Head of caudate nucleus (tissue), 42 donors: ENCODE measurements around the gene PLIN4.

Experiments
- DNase-seq, 42 donors: peaks; one replicate each; pipeline versions ENCODE4 v3.0.0 to v3.0.0-alpha.2; 2020 to 2021; ENCODE audit warnings: mixed read lengths in 7 of 42
- intact Hi-C: fragments of 100-400 bp; cut with DNase I; formaldehyde crosslinking; loops from one replicate; pipeline ENCODE4 v1.15.0; 2022

The PLIN4 gene

DNA sequence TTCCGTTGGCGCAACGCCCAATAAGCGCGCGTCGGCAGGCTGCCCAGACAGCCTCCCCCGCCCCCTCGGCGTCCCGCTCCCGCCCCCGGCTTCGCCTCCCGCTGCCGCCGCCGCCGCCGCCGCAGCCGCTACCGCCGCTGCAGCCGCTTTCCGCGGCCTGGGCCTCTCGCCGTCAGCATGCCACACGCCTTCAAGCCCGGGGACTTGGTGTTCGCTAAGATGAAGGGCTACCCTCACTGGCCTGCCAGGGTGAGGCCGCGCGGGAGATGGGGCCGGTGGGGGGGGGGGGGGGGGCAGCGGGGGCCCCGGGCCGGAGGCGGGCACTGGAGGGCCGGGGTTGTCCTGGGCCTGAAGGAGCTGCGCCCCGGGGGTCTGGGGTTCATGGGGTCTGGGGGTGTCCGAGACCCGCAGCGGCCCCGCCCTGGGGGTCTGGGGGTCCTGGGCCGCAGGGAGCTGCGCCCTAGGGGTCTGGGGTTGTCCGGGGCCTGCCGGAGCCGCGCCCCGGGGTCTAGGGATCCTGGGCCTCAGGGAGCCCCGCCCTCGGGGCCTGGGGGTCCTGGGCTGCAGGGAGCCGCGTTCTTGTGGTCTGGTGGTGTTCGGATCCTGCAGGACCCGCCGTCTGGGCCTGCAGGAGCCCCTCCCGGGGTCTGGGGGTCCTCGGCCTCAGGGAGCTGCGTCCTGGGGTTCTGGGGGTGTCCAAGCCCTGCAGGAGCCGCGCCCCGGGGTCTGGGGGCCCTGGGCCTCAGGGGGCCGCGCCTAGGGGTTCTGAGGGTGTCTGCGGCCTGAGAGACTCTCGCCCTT is 45.9 kb downstream of the PLIN4 start, which contains the start of gene HDGFL2:
Gene HDGFL2, plus strand, starts transcription at position 124 of the 801 bp plus-strand sequence. Its CDS starts 54 bp downstream, at position 178.
- intact Hi-C loops: no loop called here
- DNase-seq: peak in 1 of 42 donors; percentile 98

DNA sequence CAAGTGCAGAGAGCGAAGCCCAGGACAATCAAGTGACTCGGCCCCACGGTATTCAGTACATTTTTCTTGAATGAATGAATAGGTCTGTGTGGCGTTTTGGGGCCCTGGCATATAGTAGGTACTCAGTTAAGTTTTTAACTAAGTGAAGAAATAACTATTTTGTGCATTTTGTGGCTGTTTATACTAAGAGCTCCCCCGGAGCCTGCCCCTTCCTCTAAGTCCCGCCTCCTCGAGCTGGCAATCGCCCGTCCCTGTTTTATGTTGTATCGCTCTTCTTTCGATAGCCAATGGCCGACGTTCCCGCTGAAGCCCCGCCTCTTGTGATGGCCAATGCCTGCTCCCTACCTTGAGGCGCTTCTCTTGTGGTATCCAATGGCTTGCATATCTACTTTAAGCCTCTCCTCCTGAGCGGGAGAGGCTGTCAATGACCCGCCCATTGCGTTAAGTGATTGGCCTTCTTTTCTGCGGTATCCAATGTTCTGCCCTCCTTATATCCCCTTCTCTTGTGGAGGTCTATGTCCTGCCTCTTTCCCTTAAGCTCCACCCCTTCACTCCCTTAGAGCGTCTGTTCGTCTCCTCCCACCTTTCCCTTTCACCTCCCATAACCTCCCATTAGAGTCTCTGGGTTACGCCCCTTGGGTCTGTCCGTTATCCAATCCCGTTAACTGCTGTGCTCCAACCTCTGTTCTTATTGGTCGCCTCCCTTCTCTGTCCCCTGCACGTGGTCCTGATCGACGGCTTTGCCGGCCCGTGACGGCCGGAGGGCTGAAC is 46.7 kb downstream of the PLIN4 start:
- intact Hi-C loops: no loop called here
- peak; percentile 92 to 100 (median 98) for DNase-seq

DNA sequence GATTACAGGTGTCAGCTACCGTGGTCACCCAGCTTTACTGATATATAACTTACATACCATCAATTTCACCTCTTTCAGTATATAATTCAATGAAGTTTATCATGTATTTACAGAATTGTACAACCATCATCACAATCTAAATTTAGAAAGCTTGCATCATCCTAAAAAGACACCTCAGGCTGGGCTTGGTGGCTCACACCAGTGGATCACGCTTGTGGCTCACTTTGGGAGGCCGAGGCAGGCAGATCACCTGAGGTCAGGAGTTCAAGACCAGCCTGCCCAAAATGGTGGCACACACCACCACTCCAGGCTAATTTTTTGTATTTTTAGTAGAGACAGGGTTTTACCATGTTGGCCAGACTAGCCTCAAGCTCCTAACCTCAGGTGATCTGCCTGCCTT is 50.5 kb downstream of the PLIN4 start:
- no peak for DNase-seq
- intact Hi-C loops: no loop called here

DNA sequence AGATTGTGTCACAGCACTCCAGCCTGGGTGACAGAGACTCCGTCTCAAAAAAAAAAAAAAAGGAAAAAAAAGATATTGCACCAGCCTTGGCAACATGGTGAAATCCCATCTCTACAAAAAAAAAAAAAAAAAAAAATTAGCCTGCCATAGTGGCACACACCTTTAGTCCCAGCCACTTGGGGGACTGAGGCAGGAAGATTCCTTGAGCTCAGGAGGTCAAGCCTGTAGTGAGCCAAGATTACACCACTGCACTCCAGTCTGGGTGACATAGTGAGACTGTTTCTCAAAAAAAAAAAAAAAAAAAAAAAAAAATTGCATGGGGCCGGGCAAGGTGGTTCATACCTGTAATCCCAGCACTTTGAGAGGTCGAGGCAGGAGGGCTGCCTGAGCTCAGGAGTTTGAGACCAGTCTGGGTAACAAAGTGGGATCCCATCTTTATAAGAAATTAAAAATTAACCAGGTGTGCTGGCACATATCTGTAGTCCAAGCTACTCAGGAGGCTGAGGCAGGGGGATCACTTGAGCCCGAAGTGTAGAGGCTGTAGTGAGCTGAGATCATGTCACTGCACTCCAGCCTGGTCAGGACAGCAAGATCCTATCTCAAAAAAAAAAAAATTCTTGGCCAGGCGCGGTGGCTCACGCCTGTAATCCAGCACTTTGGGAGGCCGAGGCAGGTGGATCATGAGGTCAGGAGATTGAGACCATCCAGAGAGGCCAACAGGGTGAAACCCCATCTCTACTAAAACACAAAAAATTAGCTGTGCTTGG is 53.3 kb downstream of the PLIN4 start:
- intact Hi-C loops: no loop called here
- DNase-seq: no peak

DNA sequence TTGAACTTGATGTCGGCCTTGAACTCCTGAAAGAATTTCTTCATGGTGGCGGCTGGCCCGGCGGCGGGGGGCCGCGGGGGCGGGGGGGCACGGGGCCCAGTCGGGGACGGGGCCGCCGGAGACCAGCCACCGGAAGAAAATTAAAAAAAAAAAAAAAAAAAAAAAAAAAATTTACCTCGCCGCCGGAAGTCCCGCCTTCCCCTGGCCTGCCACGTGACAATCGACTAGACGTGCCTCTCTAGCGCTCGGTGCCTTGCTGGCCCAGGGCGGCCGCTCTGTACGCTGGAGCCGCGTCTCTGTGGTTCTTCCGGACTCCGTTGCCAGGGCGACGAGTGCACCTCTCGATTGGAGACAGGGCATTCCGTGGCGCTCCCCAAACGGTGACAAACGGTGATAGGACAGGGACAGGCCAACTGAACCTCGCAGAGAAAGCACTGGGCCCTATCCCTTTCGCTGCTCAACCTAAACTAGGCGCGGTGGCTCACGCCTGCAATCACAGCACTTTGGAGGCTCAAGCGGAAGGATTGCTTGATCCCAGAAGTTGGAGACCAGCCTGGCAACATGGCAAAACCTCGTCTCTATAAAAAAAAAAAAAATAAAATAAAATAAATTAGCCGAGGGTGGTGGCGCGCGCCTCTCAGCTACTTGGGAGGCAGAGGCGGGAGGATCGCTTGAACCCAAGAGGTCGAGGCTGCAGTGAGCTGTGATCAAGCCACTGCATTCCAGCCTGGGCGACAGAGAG is 60.5 kb downstream of the PLIN4 start, which contains the start of gene UBXN6:
Gene UBXN6, minus strand, starts transcription at position 141 of the 742 bp plus-strand sequence. Its CDS starts 97 bp downstream, at position 44.
- peak; percentile 96 to 100 (median 99) for DNase-seq
- intact Hi-C loops: loop anchor here (10.0 kb wide), 1 partner anchor 53 kb away; the partner anchor contains the start of genes CHAF1A and SH3GL1

DNA sequence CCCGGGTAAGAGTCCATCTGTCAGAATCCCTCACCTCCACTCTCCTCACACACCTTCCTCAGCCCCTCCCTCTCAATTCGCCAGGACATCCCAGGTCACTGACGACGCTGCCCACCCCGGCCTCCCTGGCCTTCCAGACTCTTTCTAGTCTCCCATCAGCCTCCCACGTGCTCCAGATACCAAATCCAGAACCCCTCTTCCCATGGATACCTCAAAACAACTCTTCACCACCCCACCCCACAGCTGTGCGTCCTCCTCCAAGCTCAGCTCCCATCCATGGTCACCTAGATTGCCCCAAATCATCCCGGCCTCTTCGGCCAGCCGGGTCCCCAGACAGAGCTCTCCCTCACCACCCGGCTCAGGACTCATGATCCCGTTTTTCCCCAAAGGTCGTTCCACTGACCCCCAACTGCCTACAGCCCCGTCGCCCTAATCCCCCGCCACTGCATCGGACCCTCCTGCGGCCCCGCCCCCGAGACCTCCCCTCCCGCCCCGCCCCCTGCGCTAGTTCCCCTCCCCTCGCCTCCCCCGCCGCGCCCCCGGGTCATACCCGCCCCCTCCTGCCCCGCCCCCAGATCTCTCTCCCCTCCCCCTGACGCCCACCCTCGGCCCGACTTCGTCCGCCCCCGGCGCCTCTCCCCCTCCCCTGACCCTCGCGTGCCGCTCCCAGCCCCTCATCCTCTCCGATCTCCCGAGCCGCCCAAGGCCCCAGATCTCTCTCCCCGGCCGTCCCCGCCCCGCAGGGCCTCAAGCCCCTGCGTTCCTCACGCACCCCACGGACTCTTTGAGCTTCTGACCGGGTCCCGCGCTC is 61.2 kb downstream of the PLIN4 start:
- intact Hi-C loops: loop anchor here (10.0 kb wide), 1 partner anchor 52 kb away; the partner anchor contains the start of genes CHAF1A and SH3GL1
- peak in 28 of 42 donors; percentile 22 to 75 (median 43) for DNase-seq

DNA sequence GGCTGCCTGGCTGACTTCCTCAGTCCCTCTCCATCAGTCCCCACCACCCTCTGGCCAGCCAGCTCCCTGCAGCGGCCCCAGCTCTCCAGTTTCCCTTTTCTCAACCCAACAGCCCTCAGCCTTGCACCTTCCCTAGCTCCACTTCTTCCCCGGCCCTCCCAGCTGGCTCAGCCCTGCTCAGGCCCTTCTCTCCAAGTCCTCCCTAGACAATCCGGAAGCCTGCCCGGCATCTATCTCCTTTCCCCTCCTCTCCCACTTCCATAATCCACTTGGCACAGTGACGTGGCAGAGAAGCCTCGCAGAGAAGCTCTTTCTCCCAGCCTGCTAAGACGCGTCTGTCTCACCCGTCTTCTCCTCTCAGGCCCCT is 61.8 kb downstream of the PLIN4 start:
- intact Hi-C loops: loop anchor here (10.0 kb wide), 1 partner anchor 52 kb away; the partner anchor contains the start of genes CHAF1A and SH3GL1
- DNase-seq: peak in 34 of 42 donors; percentile 24 to 80 (median 53)

DNA sequence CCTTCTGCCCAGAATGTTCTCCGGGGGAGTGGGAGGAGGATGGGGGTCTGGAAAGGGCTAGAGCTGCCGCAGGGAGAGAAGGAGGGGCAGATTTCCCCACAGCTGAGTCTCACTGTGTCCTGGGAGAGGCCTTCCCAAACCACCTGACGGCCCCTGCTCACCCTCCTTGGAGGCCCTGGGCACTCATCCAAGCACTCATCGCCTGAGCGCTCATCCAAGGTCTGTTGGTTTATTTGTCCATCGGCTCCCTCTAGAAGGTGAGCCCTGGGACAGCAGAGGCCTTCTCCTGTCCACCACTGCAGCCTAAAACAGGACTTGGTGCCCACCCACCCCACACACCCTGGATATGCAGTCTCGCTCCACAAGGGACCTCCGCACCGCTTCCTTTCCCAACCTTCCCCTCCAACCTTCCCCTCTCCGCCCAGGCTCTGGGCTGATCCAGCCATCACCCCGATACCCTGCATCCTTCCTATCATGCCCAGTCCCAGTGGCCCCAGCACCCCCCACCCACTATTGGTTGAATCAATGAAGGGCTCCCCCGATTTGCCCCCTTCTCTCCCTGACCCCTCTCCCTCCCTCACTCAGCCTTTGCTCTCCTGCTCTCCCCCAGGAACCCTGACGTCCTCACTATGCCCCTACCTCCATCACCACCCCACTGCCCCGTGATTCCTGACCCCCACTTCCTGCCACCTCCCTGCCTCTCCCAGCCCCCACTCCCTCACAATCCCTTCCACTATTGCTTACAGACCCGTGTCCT is 62.4 kb downstream of the PLIN4 start:
- DNase-seq: peak in 9 of 42 donors; percentile 19 to 60 (median 41)
- intact Hi-C loops: loop anchor here (10.0 kb wide), 1 partner anchor 51 kb away; the partner anchor contains the start of genes CHAF1A and SH3GL1

DNA sequence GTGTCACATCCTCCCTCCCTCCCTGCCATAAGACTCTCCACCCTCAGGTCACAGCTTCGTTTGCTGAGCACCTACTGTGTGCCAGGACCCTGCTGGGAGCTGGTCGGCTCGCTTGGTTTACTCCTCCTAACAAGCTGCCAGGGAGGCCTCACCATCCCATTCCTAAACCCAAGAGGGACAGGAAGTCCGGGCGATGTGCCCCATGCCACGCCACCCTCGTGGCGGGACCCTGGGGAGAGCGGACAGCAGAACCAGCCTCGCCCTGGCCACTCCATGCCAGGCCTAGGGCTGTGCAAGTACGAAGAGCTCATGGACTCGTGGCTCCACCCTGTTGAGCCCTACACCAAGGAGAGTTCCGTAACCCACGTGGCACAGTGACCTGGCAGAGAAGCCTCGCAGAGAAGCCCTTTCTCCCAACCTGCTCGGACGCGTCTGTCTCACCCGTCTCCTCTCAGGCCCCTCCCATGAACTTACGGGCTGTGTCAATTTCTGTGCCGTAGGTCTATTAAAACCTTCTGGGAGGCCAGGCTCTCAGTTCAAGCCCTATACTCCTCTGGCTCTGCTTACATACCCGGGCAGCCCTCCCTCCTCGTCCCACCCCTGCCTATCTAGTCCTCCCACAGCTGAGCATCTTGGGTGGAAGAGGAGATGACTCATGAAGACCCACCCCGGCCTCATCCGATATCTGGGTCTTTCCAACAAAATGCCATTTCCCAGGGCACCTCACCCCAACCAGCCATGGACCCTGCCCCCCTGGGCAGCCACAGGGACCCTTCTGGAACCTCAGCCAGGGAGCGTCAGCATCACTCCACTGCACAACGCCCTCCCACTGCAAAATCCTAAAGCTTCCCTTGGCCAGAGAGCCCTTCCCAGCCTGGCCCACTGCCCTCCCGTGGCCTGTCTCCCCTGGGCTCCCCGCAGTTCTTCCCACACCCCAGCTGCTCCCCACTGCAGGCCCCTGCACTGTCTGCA is 63.3 kb downstream of the PLIN4 start:
- DNase-seq: peak in 36 of 42 donors; percentile 30 to 91 (median 62)
- intact Hi-C loops: loop anchor here (10.0 kb wide), 1 partner anchor 50 kb away; the partner anchor contains the start of genes CHAF1A and SH3GL1

DNA sequence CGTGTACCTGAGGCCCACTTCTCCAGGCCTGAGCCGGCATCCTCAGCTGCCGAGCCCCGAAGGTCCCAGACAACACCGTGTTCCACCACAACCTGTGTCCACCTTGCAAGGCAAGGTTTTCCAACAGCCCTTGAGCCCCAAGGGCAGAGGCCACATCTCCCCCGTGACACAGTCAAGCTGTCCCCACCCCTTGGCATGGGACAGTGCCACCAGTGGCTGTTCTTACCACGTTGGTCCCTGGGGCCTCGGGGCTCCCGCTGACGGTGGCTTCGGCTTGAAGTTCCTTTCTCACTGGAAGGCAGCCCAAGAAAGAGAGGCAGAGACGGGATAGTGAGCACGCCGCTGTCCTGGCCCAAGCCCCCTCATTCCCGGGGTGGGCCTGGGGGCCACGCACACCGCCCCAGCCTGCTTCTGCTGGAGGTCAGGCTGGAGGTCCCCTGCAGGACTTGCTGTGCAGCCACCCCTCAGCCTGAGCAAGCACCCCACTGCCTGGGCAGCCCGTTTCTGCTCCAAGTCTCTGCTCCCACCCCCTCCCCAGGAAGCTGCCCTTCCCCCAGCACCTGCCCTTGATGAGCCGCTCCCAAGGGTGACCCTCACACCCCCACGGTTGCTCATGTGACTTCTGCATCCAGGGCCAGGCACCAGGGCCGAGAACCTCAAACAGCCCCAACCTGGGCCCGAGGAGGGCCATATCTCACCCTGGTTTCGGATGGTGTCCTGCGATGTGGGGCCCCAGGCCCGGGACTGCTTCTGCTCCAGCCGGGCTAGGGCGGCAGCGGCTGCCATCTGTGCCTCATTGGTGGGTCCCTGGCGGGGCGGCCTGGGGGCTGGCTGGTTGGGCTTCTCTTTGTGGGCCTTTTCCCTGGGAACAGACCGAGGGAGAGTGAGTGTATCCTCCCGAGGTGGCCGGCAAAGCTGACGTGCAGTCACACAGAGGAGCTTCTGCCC is 64.8 kb downstream of the PLIN4 start:
- intact Hi-C loops: loop anchor here (10.0 kb wide), 1 partner anchor 49 kb away; the partner anchor contains the start of genes CHAF1A and SH3GL1
- no peak for DNase-seq

DNA sequence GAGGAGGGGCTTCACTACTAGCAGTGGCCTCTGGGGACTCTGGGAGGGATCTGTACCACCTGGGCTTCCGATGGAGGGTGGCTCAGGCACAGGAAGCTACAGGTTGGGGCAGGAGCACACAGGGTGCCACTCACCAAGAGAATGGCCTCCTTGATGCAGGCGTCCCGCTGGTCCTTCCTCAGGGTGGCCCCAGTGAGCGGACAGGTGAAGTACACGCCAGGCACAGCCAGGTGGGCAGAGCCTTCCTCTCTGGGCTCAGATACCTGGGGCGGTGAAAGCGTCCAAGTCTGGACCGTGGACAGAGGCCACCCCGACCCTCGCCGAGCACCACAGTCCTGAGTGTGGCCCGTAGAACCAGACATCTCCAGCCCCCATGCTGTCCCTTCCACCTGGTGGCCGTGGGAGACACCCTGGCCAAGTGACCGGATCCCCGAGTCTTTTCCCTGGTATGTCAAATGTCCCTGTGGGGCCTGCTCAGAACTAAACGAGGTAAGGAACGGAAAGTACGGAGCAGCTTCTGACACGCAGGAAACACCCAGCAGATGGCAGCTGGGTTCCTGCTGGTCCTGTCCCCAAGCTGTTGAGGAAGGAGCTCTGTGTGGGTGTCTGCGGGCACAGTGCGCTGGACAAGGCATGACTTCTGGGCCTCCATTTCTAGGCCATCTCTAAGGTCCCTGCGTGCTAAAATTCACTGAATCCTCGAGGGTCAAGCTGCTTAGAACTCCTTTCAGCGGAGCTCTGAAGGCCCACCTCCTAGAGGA is 65.9 kb downstream of the PLIN4 start:
- intact Hi-C loops: loop anchor here (10.0 kb wide), 1 partner anchor 48 kb away; the partner anchor contains the start of genes CHAF1A and SH3GL1
- DNase-seq: no peak
